KBM-7 (cell line): ENCODE results near the gene TRMT10B.
A peak's percentile ranks its signal among the peaks of the same experiment; 100 is the strongest.
"Not testable (repeated sequence)": the region's sequence is repeated elsewhere in the genome, so short reads cannot be mapped to it uniquely, and the experiment has no call there.

Experiments
- DNase-seq: peaks from one replicate; pipeline ENCODE4 v3.0.0-alpha.2; 2015
- in situ Hi-C: fragments of 300-500 bp; cut with MboI; formaldehyde crosslinking; loops from 2 replicates; pipeline ENCODE4 v1.14.3; 2020; ENCODE audit warnings: low sequenced_read_pairs, low pct_unique_long_range_greater_than_20kb, mixed read lengths

Gene TRMT10B

DNA sequence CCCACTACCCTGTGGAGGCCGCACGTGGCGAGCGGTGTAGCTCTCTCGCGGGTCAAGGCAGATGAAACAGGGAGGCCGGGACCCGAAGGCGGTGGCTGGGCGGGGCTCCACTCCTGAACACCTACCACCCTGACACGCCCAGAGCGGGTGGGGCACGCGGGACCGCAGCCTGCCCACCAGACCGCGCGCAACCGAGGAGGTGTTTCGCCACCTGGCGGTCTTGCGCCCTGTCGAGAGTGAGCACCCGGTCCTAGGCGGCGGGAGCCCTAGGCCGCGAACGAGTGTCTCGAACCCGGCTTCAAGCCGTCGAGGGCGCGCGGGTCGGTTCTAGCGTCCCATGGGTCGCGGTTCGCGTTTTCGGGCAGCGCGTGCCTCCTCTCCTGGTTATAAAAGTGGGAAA lies 33.5 kb downstream of the TRMT10B start:
- DNase-seq, result no peak
- in situ Hi-C loops, result no loop called here

DNA sequence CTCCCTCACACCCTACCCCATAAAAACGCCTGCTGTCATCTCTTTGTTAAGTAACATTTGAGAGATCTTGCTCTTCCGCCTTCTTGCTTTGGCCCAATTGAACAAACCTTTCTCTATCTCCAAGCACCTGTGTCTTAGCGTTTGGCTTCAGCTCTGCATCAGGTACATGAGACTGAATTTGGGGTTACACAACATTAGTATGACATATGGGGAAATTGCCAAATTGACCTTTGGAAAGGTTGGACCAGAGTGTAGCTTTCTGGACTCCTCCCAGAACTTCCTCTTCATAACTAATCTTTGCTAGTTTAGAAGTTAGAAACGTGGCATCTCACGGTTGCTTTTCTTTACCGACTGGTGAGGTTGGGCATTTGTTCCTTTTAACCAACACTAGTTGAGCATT lies 34.7 kb downstream of the TRMT10B start:
- in situ Hi-C loops, result no loop called here
- DNase-seq, result no peak

DNA sequence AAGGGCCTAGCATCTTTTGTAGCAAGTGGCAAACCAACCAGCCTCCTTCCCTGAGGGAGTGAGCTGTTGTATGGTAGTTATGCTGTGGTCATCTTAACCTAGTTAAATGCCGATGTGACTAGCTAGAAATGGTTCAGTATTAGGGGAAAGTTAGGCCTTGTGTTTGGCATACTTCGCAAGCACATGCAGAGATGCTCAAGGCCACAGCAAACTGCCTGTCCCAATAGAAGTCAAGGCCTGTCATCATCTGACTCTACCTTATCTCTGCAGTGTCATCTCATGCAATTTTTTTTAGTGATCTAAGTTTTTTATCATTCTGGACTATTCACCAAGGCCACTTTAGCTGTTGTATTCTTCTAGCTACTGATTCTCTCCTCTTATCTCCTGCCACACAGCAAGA lies 36.5 kb downstream of the TRMT10B start:
- DNase-seq, result no peak
- in situ Hi-C loops, result no loop called here

GRCh38 chr9:37792122-37792521 lies 38.5 kb downstream of the TRMT10B start:
- no peak for DNase-seq
- in situ Hi-C loops, result no loop called here

DNA sequence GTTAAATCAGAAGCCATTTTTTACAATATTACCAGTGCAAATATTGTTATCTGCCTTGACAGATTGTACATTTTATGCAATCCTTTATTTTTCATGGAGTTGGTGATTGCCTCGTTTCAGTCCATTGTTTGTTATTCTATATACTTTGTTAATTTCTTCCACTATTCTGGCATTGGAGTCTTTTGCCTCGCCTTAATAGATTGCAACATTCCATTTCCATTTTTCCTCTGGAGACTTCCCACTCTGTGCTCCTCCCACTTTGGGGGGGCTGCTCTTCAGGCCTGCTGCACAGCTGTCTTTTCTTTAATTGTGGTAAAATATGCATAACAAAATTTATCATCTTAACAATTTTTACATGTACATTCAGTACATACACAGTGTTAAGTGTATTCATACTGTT lies 42.6 kb downstream of the TRMT10B start:
- in situ Hi-C loops, result no loop called here
- DNase-seq, result no peak

DNA sequence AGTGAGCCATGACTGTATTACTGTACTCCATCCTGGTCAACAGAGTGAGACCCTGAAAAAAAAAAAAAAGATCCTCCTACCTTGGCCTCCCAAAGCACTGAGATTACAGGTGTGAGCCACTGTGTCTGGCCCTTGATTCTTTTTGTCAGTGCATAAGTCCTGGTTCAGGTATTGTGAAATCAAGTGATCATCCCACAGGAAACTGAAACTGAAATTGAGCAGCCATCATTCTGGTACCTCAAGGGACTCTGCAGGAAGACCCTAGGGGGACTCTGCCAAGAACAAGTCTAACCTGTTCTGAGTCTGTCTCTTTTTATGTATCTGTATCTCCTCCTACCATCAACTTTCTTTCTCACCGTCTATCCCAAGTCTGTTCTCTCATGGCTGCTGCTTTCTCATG lies 45.1 kb downstream of the TRMT10B start:
- DNase-seq, result no peak
- in situ Hi-C loops, result no loop called here

GRCh38 chr9:37800631-37801286 lies 47.2 kb downstream of the TRMT10B start, which contains the start of gene DCAF10:
TSS of gene DCAF10 (plus strand) at chr9:37800797. CDS start at chr9:37800867, 70 bp downstream.
- in situ Hi-C loops, result no loop called here
- DNase-seq, result peak; percentile 92

GRCh38 chr9:37801287-37801850 lies 47.8 kb downstream of the TRMT10B start:
- in situ Hi-C loops, result no loop called here
- peak; percentile 42 for DNase-seq

- no peak for DNase-seq
Observed at GRCh38 chr9:37801959-37802711, 48.5 kb downstream of the TRMT10B start.

GRCh38 chr9:37806271-37806670 lies 52.7 kb downstream of the TRMT10B start:
- peak; percentile 14 for DNase-seq
- in situ Hi-C loops, result no loop called here

More at GRCh38 chr9:37801959-37802711, 48.5 kb downstream of the TRMT10B start:
- in situ Hi-C loops, result no loop called here

DNA sequence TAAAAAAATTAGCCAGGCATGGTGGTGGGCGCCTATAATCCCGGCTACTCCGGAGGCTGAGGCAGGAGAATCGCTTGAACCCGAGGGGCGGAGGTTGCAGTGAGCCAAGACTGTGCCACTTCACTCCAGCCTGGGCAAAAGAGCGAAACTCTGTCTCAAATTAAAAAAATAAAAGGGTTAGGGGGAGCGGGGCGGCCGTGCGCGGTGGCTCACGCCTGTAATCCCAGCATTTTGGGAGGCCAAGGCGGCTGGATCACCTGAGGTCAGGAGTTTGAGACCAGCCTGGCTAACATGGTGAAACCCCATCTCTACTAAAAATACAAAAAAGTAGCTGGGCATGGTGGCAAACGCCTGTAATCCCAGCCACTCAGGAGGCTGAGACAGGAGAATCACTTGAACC lies 56.1 kb downstream of the TRMT10B start:
- DNase-seq, in situ Hi-C loops: not testable (repeated sequence)

- in situ Hi-C loops, result no loop called here
- no peak for DNase-seq
Observed at GRCh38 chr9:37811906-37812476, 58.4 kb downstream of the TRMT10B start.

DNA sequence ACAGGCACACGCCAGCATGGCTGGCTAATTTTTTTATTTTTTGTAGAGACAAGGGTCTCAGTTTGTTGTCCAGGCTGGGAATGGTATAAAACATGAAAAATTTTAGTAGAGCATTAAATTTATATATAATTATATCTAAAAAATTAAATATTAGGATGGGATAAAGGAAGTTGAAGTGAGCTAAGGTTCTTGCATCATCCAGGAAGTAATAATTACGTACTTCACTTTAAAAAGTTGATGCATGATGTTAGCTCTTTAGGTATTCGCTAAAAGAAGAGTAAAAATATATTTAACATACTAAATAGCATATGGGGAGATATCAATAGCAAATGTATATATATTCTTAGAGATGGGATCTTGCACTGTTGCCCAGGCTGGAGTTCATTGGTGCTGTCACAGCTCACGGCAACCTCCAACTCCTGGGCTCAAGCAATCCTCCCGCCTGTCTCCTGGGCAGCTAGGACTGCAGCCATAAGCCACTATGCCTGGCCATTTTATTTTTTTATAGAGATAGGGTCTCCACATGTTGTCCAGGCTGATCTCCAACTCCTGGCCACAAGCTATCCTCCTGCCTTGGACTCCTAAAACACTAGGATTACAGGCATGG lies 59.3 kb downstream of the TRMT10B start:
- in situ Hi-C loops, result no loop called here

DNA sequence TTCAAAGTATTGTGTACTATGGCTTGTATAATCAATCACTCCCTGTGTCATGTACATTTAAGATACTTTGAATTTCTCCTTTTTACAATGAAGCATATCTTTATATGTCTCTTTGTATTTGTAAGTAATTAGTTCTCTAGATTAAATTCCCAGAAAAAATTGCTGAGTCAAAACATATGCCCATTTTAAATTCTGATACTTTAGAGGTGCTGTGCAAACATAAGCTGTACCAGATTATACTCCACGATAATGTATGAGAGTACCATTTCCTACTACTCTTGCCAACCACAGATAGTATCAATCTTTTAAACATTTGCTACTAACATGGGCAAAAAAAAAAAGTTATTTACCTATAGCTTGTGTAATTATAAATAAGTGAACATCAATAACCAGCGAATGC lies 65.2 kb downstream of the TRMT10B start:
- no peak for DNase-seq
- in situ Hi-C loops, result no loop called here

More for the DNA sequence above, 59.3 kb downstream of the TRMT10B start:
- no peak for DNase-seq

- in situ Hi-C loops, result no loop called here
Observed at GRCh38 chr9:37820142-37820541, 66.5 kb downstream of the TRMT10B start.

DNA sequence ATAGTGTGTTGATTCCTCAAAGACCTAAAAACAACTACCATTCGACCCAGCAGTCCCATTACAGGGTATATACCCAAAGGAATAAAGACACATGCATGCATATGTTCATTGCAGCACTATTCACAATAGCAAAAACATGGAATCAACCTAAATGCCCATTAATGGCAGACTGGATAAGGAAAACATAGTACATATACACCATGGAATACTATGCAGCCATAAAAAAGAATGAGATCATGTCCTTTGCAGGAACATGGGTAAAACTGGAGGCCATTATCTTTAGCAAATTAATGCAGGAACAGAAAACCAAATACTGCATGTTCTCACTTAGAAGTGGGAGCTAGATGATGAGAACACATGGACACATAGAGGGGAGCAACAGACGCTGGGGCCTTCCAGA lies 71.6 kb downstream of the TRMT10B start:
- DNase-seq, in situ Hi-C loops: not testable (repeated sequence)

More at GRCh38 chr9:37820142-37820541, 66.5 kb downstream of the TRMT10B start:
- no peak for DNase-seq

DNA sequence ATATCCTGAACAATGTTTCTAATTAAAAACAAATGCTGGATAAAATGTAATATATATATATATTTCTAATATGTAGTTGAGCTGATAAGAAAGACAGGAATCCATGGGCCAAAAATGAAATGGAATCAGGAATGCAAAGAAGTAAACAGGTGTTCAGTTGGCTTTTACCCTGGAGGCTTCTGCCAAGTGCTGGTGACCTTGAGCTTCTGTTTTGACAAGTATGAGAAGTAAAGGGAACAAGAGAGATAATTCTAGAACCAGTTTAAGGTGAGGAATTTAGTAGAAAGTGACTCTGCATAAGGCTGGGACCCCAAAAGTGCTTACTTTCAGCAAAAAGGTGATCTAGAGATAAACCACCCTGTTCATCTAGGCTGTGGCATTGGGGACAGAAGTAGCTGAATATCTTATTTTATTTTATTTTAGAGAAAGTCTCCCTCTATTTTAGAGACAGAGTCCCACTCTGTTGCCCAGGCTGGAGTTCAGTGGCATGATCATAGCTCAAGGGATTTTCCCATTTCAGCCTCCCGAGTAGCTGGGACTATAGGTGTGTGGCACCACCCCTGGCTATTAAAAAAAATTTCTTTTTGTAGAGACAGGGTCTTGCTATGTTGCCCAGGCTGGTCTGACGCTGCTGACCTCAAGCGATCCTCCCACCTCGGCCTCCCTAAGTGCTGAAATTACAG lies 74.0 kb downstream of the TRMT10B start:
- DNase-seq, result no peak
- in situ Hi-C loops, result no loop called here
